G401 (cell line): ENCODE data around the gene RPTOR. TPM values are rescaled to one million over a fixed set of nuclear protein-coding genes. Genes with fewer than 3 reads are reported as not detected.
A peak's percentile ranks its signal among the peaks of the same experiment; 100 is the strongest.
"Not testable (repeated sequence)": the region's sequence is repeated elsewhere in the genome, so short reads cannot be mapped to it uniquely, and the experiment has no call there.

Experiments
- DNase-seq: peaks from one replicate; pipeline ENCODE4 v3.0.0-alpha.2; 2015; ENCODE audit warnings: low spot score
- in situ Hi-C: cut with HindIII; loops from 2 replicates; pipeline ENCODE4 v1.10.0; 2016; ENCODE audit warnings: low sequenced_read_pairs, mixed read lengths
- total RNA-seq: library from RNA; depleted of rRNA; stranded (reverse); fragments of >200 nt; shearing (Covaris generic); gene quantifications from 2 replicates; pipeline ENCODE4 v1.2.3, GENCODE V29; 2014

The RPTOR gene
- total RNA-seq, 1 experiment from 2014 or later: 27.7 TPM

DNA sequence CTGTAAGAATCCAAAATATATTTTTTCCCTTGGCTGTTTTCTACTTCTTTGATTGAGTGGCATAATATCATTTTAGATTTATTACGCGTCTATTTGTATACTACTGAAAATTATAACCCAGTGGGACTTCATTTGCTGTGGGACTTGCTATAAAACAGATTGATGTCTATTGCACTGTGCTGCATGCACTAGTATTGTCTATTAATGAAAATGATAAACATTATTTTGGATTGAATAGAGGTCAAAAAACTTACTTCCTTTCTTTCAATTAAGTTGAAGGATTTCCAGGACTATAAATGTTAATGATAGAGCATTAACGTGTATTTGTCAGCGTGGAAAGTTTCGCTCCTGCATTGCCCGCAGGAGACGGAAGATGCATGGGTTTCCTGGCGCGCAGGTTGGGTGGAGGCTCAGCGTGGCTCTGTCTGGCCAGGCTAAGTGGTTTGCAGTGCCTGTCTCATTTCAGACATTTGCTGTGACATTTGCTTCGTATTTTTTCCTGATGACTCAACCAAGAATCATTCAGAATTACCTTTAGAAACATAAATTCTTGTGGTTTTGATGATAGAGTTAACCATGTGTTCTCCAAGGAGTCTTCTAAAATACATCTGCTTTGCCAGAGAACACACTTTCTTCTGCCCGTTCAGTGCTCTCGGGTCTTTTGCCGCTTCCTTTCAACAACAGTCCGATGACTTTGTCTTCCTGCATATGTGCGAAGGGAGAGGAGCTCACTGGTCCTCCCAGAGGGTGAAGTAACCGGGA, 216.7 kb downstream of the RPTOR start:
- in situ Hi-C loops: no loop called here

DNA sequence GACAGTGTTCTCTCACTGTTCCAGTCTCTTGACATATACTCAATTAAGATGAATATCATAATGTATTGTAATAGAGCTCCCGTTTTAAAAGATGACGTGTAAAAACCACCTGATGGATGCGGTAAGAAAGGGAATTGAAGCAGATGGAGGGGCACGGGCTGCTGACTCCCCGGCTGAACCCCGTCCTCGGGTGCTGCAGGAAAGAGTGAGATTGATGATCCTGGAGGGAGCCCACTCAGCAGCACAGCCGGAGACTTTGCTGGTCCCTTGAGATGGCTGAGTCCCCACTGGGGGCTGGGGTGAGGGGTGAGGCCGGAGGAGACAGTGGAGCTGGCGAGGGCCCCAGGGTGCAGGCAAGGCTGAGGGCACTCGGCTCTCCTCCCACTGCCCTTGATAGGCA, 217.4 kb downstream of the RPTOR start:
- in situ Hi-C loops: no loop called here
- DNase-seq: no peak

More for the DNA sequence above, 216.7 kb downstream of the RPTOR start:
- no peak for DNase-seq

DNA sequence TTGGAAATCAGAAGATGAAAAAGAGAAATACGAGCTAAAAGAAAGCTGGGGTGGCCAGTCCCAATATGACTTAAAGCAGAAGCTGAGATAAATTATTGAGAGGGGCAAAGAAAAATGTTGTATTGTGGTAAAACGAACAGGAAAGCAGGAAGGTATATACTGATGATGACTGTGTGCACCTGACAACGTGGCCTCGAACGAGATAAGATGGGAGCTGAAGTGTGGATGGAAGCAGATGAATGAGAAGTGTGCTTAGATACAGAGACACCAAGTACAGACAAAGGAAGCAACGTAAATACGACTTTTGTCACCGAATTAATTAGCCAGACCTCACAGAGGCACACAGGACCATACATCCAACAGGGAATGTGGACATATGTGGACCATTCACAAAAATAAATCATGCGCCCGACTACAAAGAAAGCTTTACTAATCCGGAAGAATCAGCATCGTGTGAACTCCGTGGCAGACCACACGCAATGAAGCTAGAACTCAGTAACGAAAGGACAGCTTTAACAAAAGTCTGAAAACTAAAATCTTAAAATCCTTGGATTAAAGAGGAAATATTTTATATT, 218.7 kb downstream of the RPTOR start:
- DNase-seq: no peak
- in situ Hi-C loops: no loop called here

DNA sequence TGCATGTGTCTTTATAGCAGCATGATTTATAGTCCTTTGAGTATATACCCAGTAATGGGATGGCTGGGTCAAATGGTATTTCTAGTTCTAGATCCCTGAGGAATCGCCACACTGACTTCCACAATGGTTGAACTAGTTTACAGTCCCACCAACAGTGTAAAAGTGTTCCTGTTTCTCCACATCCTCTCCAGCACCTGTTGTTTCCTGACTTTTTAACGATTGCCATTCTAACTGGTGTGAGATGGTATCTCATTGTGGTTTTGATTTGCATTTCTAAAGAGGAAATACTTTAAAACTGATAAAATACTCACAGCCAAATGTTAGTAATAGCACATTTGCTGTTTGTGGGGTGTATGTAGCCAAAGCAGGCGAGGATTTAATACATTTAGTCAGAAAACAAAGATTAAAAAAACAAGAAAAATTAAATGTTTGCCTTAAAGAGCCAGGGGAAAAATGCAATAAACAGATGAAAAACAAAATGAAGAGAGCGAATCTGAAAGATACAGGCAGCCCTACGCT, 220.0 kb downstream of the RPTOR start:
- in situ Hi-C loops, DNase-seq: not testable (repeated sequence)

DNA sequence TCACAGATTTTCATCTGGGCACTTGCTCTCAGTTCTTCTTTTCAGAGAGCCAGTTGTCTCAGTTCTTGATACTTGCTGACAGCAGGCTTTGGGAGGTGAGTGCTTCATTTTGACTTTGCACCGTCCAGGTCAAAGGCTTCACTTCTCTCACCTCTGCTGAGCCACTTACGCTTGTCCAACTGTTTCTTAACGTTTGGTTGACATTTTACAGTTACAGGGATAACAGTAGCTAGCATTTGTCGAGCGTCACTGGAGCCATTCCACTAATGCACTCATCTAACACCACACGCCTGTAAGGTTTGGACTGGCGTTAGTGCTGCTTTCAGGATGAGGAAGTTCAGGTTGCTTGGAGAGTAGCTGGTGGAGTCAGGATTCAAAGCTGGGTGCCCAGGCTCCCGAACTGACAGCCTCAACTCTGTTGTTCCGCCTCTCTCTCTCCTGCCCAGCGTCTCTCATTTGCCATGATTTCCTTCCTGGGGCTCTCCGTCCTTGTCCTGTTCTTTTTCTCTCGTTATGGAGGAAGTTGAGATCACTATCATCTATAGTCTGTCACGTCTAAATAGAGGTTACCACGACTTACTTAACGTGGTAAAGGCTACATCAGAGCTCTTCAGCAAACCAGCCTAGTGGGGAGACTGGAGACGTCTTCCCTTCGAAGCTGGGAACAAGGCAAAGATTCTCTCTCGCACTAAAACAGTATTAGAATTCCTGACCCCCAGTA, 220.8 kb downstream of the RPTOR start:
- in situ Hi-C loops: no loop called here
- DNase-seq: no peak

DNA sequence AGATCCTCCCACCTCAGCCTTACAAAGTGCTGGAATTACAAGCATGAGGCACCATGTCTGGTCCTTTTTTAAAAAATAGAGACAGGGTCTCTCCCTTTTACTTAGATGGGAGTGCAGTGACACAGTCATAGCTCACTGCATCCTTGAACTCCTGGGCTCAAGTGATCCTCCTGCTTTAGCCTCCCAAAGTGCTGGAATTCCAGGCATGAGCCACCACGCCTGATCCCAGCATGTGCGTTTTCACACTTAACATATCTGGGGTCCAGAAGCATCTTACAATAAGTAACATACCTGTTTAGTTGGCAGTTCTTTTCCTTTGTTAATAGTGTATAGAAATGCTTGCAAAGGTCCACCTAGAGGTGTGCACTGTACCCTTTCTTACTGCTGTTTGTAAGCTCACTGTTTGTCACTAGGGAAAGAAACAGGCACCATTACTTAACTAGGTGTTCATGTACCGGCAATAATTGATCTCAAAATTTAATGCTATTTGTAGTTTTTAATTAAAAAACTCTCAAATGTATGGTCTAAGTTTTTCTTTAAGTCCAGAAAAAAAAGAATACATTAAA, 221.7 kb downstream of the RPTOR start:
- in situ Hi-C loops: no loop called here
- DNase-seq: no peak

DNA sequence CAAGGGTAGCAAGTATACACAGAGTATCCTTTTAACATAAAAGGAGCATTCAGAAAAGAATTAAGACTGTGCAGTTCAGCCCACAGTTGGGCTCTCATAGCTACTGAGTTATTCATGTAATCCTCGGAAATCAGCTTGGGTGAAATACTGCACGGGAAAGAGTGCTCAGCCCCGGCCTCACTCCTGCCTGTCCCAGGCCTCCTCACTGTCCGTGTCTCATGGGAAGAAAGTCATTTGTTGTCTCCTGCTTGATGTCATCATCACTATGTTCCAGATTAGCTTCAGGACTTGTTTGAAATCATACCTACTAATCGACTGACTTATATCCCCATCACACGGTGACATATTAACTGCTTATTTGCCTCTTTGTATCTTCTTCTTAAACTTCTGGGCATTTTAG, 223.8 kb downstream of the RPTOR start:
- in situ Hi-C loops: no loop called here
- no peak for DNase-seq

DNA sequence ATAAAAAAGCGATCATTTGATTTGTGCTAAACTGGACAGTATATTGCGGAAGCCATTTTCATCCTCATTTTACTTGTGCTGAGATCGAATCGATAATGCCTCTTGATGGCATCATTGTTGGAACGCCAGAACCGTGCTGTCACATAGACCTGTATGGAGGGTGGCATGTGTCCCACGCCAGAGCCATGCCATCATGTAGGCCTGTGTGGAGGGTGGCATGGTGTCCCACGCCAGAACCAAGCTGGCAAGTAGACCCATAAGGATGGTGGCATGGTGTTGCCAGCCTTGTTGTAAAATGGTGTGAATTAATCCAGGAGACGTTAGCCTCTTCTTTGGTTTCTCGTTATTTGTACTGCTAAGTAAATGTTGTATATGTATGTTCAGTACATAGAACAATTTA, 224.3 kb downstream of the RPTOR start:
- no peak for DNase-seq
- in situ Hi-C loops: no loop called here

DNA sequence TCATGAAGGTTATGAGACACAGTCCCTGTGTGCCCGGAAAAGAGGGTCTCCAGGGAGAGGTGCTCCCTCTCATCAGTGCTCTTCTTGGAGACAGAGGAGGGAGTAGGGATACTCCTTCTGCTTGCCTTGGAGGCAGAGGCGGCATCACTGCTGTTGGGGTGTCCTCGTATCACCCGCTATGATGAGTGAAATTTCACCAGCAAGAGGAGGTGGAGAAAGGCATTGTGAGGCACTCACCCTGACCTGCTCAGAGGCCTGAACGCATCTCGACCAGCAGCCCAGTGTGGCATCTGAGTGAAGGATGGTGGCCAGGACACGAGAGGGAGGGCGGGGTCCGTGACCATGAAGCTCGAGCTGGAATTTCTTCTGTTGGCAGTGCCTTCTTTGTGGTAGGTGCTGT, 224.9 kb downstream of the RPTOR start:
- no peak for DNase-seq
- in situ Hi-C loops: no loop called here

DNA sequence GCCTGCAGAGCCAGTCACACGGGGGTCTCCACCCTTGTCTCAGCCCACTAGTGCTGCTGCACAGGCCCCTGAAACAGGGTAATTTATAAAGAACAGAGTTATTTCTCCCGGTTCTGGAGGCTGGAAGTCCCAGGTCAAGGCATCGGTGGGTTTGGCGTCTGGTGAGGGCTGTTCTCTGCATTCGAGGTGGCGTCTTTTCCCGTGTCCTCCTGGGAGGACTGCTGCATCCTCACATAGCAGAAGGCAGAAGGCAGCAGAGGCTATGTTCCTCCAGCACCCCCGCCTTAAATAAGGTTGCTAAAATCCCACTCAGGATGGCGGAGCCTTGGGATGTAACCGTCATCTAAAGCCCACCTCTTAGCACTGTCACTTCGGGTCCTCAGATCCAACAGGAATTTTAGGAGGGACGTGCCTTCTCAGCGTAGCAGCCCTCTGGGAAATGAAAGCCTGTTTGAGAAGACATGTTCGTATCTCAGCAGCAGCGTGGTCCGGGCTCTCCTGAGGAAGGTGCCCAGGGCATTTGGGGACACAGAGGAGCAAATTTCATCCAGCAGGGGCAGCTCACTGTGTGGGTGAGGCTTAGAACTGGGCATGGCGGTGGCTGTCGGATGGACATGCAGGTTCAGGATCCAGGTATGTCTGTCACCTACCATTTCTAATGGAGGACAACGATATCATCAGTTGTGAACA, 225.4 kb downstream of the RPTOR start:
- DNase-seq: no peak
- in situ Hi-C loops: no loop called here

DNA sequence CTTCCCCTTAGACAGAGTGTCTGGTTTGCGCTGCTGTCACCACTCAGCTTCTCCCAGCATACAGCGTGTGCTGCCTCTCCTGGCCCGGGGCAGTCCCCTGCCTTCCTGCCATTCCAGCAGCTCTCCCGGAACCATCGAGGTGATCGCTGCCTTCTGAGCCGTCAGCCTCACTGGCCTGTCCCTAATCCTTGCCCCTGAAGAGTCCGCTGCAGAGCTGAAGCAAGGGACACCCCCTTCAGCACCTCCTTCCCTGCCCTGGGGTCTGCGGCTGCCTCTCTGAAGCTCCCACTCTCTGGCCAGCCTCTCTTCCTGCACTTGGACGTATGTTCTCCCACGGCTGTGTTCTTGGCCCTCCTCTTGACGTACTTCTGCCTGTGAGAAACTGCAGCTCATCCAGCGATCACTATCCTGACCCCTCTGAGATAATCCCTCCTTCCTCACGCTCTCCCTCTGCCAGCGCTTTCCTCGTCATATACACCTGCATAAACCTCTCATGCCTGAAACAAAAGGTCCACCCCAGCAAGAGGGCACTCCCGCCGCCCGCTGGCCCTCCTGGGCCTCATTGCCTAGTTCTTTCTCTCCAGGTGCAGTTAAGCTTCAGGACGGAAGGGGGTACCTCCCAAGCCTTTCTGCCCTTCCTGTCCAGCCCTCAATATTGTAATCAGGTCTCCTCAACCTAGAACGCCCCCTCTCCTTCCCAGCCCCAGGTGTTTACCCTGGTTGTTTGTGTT, 226.4 kb downstream of the RPTOR start:
- DNase-seq: no peak
- in situ Hi-C loops: no loop called here

DNA sequence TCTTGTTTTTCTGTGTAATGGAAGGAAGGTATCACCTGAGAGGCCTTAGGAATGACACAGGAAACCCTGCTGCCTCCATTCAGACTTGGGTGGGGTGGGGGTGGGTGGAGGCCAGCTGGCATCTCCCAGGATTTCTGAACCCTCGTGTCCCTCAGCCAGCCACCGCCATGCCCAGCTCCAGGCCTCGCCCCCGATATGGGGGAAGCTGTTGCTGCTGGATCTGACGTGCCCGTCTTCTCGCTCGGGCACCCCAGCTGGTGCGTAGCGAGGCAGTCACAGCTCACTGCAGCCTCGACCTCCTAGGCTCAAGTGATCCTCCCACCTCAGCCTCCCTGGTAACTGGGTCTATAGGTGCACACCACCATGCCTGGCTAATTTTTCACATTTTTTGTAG, 227.0 kb downstream of the RPTOR start:
- in situ Hi-C loops: no loop called here
- DNase-seq: no peak

DNA sequence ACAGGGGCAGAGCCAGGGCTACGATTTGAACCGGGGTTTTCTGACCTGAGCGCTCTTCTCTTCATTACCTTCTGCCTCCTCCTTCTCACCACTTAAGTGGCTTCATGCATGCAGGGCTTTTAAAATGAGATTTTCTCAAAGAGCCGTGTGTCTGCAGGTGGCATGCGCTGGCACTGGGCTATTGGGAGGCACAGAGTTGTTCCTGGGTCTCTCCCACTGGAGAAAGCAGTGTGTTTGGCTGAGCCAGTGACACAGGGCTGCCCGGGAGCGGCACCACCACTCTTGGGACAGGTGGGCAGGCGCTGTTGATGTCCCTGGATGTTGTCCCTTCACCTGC, 228.2 kb downstream of the RPTOR start:
- in situ Hi-C loops: no loop called here
- DNase-seq: no peak

DNA sequence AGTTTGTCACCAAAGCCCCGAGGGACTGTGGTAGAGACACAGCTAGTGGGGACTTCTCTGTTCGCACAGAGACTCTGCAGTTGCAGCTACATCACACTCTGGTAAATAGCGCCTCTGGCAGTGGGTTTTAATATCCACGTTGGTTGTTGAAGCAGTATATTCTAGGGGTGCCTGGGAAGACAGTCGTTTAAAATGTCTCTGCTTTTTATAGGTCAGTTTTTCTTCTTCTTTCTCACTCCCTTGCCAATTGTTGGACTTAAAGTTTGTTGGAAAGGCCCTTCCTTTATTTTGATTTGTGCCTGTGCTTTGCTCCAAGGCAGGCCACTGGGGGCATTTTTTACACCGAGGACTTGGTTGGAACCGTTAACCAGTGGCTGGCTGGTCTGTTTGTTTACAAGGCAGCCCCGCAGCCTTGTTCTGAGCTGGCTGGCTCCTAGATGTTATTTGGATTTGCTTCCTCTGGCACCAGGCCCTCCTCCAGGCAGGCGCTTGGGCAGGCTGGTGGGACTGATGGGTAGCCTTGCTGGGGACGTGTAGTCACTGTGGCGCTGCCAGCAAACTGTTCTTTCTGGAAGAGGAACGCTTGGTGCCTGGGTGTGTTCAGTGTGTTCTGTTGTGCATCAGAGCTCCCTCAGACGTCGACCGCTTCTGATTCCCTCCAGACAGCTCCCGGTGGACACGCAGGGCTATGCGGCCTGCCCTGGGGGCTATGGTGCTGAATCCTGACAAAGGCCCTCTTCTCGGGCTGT, 228.8 kb downstream of the RPTOR start:
- in situ Hi-C loops: no loop called here
- peak; percentile 99 for DNase-seq

DNA sequence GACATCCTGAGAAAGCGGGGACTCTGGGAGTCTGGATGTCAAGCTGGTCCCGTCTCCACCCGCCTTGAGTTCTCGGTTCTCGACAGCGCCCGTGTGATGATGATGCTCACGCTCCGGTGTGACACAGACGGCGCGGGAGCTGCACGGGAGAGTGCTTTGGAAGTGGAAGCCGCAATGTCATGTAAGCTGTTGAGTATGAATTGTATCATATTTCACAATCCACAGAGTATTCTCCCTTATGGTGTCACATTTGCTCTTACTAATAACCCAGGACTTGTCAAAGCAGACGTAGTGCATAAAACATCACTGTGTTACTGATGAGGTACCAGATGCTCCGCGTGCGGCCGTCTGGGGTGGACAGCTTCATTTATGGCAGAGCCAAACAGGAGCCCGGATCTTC, 229.5 kb downstream of the RPTOR start:
- DNase-seq: no peak
- in situ Hi-C loops: no loop called here

DNA sequence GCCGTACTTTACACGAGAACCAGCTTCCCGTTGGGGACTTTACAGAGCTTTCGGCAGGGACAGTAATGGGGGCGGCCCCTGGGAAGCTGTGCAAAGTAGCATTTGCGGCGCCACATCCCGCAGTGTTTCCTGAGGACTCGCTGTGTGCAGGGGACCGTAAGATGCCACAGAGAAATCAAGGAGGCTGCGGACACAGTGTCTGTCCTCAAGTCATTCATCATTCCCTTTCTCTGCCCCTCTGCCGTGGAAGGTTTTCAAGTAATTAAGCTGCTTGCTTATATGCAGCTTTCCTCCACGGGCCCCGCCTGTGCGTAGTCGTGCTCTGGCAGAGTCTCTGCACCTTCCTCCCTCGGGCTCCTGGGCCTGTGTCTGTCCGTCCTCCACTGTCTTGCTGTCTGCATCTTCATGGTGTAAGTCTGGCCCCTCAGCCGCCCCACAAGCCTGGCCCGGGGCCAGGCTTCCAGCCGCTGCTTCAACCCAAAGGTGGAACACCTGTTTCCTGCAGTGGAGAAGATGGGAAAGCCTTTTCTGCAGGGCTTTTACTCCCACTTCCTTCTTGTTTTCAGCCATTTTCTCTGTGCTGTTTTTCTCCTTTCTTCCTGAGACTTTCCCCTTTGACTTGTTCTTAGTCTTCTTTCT, 230.1 kb downstream of the RPTOR start:
- DNase-seq: no peak
- in situ Hi-C loops: no loop called here

DNA sequence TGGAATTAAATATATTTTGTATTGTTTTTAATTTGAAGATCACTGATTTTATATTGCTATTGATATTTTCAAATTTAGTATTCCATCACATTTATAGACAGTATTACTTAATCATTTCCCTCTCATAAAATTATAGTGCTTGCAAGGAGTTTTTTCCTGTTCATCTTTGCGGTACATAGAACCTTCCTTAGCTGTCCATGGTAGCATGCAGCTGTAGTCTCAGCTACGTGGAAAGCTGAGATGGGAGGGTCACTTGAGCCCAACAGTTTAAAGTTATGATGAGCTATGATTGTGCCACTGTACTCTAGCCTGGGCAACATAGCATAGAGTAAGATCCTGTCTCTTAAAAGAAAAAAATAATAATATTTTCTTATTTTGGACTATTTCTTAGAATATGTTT, 231.2 kb downstream of the RPTOR start:
- no peak for DNase-seq

DNA sequence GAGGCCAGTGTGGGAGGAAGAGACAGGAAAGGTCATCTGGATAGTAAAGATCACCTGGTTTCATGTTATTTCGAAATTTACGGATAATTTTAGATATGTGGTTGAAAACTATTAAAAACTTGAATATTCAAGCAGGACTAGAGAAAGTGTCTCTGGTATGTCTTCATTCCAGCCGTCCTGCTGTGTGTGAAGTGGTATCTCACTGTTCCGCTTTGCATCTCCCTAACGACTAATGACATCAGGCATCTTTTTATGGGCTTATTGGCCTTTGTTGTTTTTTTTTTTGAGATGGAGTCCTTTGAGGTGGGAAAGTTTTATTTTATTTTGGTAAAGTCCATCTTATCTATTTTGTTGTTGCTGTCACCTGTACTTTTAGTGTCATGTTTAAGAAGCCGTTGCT, 232.6 kb downstream of the RPTOR start:
- DNase-seq: no peak
- in situ Hi-C loops: no loop called here

More for the DNA sequence above, 231.2 kb downstream of the RPTOR start:
- in situ Hi-C loops: no loop called here
